ENCODE data around the gene LRWD1.

DNA sequence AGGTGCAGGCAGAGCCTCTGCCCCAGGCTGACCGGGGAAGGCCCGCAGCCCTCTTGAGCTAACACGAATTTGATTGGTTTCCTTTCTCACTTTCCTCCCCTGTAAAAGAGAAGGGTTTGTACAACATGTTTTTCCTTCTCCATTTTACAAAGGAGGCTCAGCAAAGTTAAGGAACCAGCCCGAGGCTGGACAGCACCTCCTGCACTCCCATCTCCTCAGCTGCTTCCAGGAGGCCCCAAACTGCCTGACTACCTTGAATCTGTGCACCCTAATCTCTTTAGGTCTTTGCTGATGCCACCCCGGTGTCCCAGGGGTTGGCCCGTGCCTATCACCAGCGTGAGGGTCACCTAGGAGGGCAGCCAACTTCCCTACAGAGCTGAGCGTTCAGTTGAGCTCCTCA, 4.3 kb upstream of the LRWD1 start:
- TF ChIP-seq RFX5 (IDR thresholded peaks at IDR 0.05; ENCODE audit: low read depth, low read length) (no peak), ZNF232 (CRISPR knock-in tag; IDR thresholded peaks at IDR 0.05) (no peak), POLR2AphosphoS5 (IDR thresholded peaks at IDR 0.05; ENCODE audit: control insufficient read depth, insufficient read depth, low read depth, low read length) (no peak), RB1 (IDR thresholded peaks at IDR 0.05; ENCODE audit: low read depth) (no peak), FOXP1 (CRISPR knock-in tag; IDR thresholded peaks at IDR 0.05) (no peak), ZFP1 (CRISPR knock-in tag; IDR thresholded peaks at IDR 0.05) (no peak), CREM (IDR thresholded peaks at IDR 0.05; ENCODE audit: low read depth) (no peak), ZBTB8A (IDR thresholded peaks at IDR 0.05; ENCODE audit: partially characterized antibody) (no peak), CREBBP (IDR thresholded peaks at IDR 0.05; ENCODE audit: low read depth, low read length) (no peak), CCNT2 (IDR thresholded peaks at IDR 0.05; ENCODE audit: borderline replicate concordance, extremely low read depth, insufficient read length, low read depth, low read length) (no peak)
- TF ChIP-seq, protein P1, sequence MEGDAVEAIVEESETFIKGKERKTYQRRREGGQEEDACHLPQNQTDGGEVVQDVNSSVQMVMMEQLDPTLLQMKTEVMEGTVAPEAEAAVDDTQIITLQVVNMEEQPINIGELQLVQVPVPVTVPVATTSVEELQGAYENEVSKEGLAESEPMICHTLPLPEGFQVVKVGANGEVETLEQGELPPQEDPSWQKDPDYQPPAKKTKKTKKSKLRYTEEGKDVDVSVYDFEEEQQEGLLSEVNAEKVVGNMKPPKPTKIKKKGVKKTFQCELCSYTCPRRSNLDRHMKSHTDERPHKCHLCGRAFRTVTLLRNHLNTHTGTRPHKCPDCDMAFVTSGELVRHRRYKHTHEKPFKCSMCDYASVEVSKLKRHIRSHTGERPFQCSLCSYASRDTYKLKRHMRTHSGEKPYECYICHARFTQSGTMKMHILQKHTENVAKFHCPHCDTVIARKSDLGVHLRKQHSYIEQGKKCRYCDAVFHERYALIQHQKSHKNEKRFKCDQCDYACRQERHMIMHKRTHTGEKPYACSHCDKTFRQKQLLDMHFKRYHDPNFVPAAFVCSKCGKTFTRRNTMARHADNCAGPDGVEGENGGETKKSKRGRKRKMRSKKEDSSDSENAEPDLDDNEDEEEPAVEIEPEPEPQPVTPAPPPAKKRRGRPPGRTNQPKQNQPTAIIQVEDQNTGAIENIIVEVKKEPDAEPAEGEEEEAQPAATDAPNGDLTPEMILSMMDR (IDR thresholded peaks at IDR 0.05 in 2 of 3, conservative IDR thresholded peaks at IDR 0.05 in 1 of 3; ENCODE audit: insufficient read depth in 2 of 3, low read depth in 1 of 3, low read length in 3 of 3) = no peak
- TF ChIP-seq, protein P2, sequence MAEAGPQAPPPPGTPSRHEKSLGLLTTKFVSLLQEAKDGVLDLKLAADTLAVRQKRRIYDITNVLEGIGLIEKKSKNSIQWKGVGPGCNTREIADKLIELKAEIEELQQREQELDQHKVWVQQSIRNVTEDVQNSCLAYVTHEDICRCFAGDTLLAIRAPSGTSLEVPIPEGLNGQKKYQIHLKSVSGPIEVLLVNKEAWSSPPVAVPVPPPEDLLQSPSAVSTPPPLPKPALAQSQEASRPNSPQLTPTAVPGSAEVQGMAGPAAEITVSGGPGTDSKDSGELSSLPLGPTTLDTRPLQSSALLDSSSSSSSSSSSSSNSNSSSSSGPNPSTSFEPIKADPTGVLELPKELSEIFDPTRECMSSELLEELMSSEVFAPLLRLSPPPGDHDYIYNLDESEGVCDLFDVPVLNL (CRISPR knock-in tag; IDR thresholded peaks at IDR 0.05; ENCODE audit: low read depth) = no peak
- TF ChIP-seq, protein P3, sequence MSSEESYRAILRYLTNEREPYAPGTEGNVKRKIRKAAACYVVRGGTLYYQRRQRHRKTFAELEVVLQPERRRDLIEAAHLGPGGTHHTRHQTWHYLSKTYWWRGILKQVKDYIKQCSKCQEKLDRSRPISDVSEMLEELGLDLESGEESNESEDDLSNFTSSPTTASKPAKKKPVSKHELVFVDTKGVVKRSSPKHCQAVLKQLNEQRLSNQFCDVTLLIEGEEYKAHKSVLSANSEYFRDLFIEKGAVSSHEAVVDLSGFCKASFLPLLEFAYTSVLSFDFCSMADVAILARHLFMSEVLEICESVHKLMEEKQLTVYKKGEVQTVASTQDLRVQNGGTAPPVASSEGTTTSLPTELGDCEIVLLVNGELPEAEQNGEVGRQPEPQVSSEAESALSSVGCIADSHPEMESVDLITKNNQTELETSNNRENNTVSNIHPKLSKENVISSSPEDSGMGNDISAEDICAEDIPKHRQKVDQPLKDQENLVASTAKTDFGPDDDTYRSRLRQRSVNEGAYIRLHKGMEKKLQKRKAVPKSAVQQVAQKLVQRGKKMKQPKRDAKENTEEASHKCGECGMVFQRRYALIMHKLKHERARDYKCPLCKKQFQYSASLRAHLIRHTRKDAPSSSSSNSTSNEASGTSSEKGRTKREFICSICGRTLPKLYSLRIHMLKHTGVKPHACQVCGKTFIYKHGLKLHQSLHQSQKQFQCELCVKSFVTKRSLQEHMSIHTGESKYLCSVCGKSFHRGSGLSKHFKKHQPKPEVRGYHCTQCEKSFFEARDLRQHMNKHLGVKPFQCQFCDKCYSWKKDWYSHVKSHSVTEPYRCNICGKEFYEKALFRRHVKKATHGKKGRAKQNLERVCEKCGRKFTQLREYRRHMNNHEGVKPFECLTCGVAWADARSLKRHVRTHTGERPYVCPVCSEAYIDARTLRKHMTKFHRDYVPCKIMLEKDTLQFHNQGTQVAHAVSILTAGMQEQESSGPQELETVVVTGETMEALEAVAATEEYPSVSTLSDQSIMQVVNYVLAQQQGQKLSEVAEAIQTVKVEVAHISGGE (CRISPR knock-in tag; IDR thresholded peaks at IDR 0.05) = no peak
- TF ChIP-seq, protein P4, sequence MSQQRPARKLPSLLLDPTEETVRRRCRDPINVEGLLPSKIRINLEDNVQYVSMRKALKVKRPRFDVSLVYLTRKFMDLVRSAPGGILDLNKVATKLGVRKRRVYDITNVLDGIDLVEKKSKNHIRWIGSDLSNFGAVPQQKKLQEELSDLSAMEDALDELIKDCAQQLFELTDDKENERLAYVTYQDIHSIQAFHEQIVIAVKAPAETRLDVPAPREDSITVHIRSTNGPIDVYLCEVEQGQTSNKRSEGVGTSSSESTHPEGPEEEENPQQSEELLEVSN (IDR thresholded peaks at IDR 0.05; ENCODE audit: borderline replicate concordance in 1 of 2, extremely low read depth in 1 of 2, insufficient read depth in 1 of 2, insufficient read length in 1 of 2, low read depth in 1 of 2, low read length in 1 of 2, poor library complexity in 1 of 2, severe bottlenecking in 1 of 2) = no peak

Data from K562 (cell line).